Gastrocnemius medialis (tissue), 4 donors: ENCODE results near the gene DRC3. TPM values are rescaled to one million over a fixed set of nuclear protein-coding genes. Genes with fewer than 3 reads are reported as not detected.

Experiments
- ATAC-seq, 2 donors: fragments of 150-250 bp; one replicate each; pipeline ENCODE4 v1.9.1; 2016
- DNase-seq, 2 donors: peaks; one replicate each; pipeline ENCODE4 v3.0.0-alpha.2; 2019
- H3K27ac ChIP-seq, 4 donors: fragments of 200-600 bp; sonication (generic); 1 replicate in 1 of 4; 2 replicates in 3 of 4; pipeline ENCODE4 v1.5.1; 2016 to 2018; ENCODE audit warnings: mild to moderate bottlenecking in 2 of 4, moderate library complexity in 1 of 4
- H3K27me3 ChIP-seq, 3 donors: fragments of 200-600 bp; sonication (generic) in 2 of 3; 1 replicate in 1 of 3; 2 replicates in 2 of 3; pipeline versions ENCODE4 v1.5.1 to v1.6.0; 2016 to 2019; ENCODE audit warnings: mild to moderate bottlenecking in 1 of 3, moderate library complexity in 1 of 3
- H3K36me3 ChIP-seq, 2 donors: fragments of 200-600 bp; sonication (generic) in 1 of 2; one replicate each; pipeline ENCODE4 v1.5.1; 2017 to 2018
- H3K4me1 ChIP-seq, 2 donors: fragments of 200-600 bp; sonication (generic) in 1 of 2; one replicate each; pipeline ENCODE4 v1.5.1; 2016 to 2017; ENCODE audit warnings: mild to moderate bottlenecking in 2 of 2
- H3K4me3 ChIP-seq, 4 donors: fragments of 200-600 bp; sonication (generic) in 3 of 4; 1 replicate in 1 of 4; 2 replicates in 3 of 4; pipeline ENCODE4 v1.5.1; 2016 to 2019; ENCODE audit warnings: mild to moderate bottlenecking in 2 of 4
- H3K9me3 ChIP-seq, 3 donors: fragments of 200-600 bp; sonication (generic) in 2 of 3; 1 replicate in 1 of 3; 2 replicates in 2 of 3; pipeline ENCODE4 v1.5.1; 2016 to 2019
- POLR2A ChIP-seq, 2 donors: fragments of 450-650 bp; IDR thresholded peaks; one replicate each; pipeline ENCODE4 v1.6.1; 2017; ENCODE audit warnings: antibody characterized with exemption in 2 of 2, mild to moderate bottlenecking in 2 of 2, moderate library complexity in 2 of 2
- in situ Hi-C, 4 donors: fragments of 200-750 bp; cut with MboI; loops; one replicate each; pipeline versions ENCODE4 v1.15.0 to v1.8.0; 2017; ENCODE audit warnings: low sequenced_read_pairs in 4 of 4
- intact Hi-C: fragments of 100-400 bp; cut with DNase I; formaldehyde crosslinking; loops from one replicate; pipeline ENCODE4 v1.15.1; 2023; ENCODE audit warnings: low total_unique reads
- total RNA-seq, 4 donors: library from RNA; depleted of rRNA; stranded (reverse); fragments of >200 nt; gene quantifications; one replicate each; pipeline versions ENCODE4 v1.1.0 to v1.2.3, GENCODE V29; 2016
- TF ChIP-seq, protein P1 (sequence below), 5 experiments: fragments of 450-650 bp in 3 of 5; fragments of 200-600 bp in 2 of 5; sonication (generic) in 2 of 5; IDR thresholded peaks in 4 of 5; conservative IDR thresholded peaks in 1 of 5; 1 replicate in 4 of 5; 2 replicates in 1 of 5; pipeline ENCODE4 v1.5.1; 2016 to 2019; ENCODE audit warnings: antibody characterized with exemption in 5 of 5, mild to moderate bottlenecking in 3 of 5, moderate library complexity in 3 of 5

DRC3 gene
- total RNA-seq, 4 donors from 2014 or later: 0.05 to 0.81 (median 0.28) TPM

DNA sequence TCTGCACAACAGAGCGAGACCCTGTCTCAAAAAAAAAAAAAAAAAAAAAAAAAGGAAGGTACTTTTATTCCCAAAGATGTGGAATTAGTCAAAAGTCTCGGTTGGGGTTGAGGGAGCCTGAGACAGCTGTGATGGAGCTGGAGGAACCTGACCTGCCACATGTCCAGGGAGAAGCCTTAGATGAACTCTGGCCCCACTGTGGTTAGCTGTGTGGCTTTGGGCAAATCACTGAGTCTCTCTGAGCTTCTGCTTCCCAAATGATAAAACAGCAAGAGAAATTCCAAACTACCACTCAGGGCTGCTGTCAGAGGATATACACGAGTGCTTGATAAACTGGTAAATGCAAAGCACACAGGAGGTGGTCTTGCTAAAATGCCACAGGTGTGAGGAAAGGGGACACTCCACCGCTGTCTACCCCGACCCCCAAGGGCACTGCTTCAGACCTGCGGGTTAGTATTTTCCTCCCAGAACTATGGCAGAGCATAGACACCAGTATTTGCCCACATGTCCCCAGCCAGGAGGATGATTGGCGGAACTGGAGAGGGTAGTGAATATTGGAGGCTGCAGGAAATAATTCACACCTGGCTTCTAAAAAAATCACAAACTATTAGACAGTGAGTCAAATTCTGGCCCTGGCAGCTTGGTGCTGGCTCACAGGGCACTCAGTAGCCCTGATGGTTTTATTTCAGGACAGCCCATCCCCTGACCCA is 14.7 kb downstream of the DRC3 start:
- Histone ChIP-seq H3K4me1 (no peaks in the 10 kb centered on the region), H3K36me3 (no peaks in the 10 kb centered on the region), H3K27me3 (no peaks in the 10 kb centered on the region), H3K4me3 (no peak overlapping the region), H3K27ac (no peak overlapping the region), H3K9me3 (no peaks in the 10 kb centered on the region)
- TF ChIP-seq POLR2A (IDR thresholded peaks at IDR 0.05): no peak
- TF ChIP-seq, protein P1, sequence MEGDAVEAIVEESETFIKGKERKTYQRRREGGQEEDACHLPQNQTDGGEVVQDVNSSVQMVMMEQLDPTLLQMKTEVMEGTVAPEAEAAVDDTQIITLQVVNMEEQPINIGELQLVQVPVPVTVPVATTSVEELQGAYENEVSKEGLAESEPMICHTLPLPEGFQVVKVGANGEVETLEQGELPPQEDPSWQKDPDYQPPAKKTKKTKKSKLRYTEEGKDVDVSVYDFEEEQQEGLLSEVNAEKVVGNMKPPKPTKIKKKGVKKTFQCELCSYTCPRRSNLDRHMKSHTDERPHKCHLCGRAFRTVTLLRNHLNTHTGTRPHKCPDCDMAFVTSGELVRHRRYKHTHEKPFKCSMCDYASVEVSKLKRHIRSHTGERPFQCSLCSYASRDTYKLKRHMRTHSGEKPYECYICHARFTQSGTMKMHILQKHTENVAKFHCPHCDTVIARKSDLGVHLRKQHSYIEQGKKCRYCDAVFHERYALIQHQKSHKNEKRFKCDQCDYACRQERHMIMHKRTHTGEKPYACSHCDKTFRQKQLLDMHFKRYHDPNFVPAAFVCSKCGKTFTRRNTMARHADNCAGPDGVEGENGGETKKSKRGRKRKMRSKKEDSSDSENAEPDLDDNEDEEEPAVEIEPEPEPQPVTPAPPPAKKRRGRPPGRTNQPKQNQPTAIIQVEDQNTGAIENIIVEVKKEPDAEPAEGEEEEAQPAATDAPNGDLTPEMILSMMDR (IDR thresholded peaks at IDR 0.05 in 4 of 5, conservative IDR thresholded peaks at IDR 0.05 in 1 of 5): no peak
- intact Hi-C loops (no loop called here), in situ Hi-C loops (loop anchor here in 1 of 4 donors (10.0 kb wide), 1 partner anchor 63 kb away; no protein-coding TSS in a partner anchor)
- no peak for ATAC-seq
- no peak for DNase-seq

DNA sequence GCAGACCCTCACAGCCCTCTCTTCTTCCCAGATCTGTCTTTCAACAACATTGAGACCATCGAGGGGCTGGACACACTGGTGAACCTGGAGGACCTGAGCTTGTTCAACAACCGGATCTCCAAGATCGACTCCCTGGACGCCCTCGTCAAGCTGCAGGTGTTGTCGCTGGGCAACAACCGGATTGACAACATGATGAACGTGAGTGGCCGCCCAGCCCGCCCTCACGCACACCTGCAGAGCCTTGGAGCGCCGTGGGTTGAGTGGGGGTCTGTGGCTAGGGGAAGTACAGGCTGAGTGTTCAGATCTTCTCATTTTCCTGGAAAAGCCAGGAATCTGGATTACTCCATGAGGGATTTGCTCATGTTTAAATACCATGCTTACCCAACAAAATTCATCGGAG is 15.2 kb downstream of the DRC3 start:
- Histone ChIP-seq H3K4me3 (no peak overlapping the region), H3K4me1 (no peaks in the 10 kb centered on the region), H3K27ac (no peak overlapping the region), H3K36me3 (no peaks in the 10 kb centered on the region), H3K27me3 (no peaks in the 10 kb centered on the region), H3K9me3 (no peaks in the 10 kb centered on the region)
- DNase-seq (no peak), ATAC-seq (no peak)
- TF ChIP-seq, protein P1 (IDR thresholded peaks at IDR 0.05 in 4 of 5, conservative IDR thresholded peaks at IDR 0.05 in 1 of 5): no peak
- no peak for TF ChIP-seq POLR2A (IDR thresholded peaks at IDR 0.05)
- intact Hi-C loops: no loop called here
- in situ Hi-C loops: loop anchor here in 1 of 4 donors (10.0 kb wide), 1 partner anchor 63 kb away; no protein-coding TSS in a partner anchor

DNA sequence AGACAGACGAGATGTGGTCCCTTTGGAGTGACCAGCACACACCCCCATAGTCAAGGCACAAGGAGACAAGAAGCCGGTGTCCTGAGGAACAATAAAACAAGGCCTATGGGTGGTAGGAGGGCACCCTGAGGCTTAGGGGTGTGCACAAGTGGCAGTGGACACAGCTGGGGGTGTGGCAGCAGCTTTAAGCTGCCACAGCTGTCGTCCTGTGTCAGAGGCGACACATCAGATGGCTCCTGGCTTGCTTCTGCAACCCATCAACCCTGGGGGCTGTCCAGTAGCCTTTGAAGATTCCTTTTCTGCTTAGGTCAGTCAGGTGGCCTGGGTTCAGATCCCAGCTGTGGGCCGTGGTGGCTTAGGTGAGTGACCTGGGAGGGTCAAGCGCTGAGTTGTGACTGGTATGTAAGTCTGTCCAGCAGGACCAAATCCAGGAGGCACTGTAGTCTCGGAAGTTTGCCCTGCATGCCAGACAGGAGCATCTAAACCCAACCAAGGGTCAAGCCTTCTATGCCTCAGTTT is 15.8 kb downstream of the DRC3 start:
- Histone ChIP-seq H3K4me3 (no peak overlapping the region), H3K4me1 (no peaks in the 10 kb centered on the region), H3K27ac (no peak overlapping the region), H3K36me3 (no peaks in the 10 kb centered on the region), H3K9me3 (no peaks in the 10 kb centered on the region), H3K27me3 (no peaks in the 10 kb centered on the region)
- intact Hi-C loops (no loop called here), in situ Hi-C loops (loop anchor here in 1 of 4 donors (10.0 kb wide), 1 partner anchor 64 kb away; no protein-coding TSS in a partner anchor)
- no peak for DNase-seq
- no peak for TF ChIP-seq POLR2A (IDR thresholded peaks at IDR 0.05)
- TF ChIP-seq, protein P1 (IDR thresholded peaks at IDR 0.05 in 4 of 5, conservative IDR thresholded peaks at IDR 0.05 in 1 of 5): no peak
- ATAC-seq: no peak

GRCh38 chr17:17989081-17989480 is 16.4 kb downstream of the DRC3 start:
- DNase-seq: no peak
- Histone ChIP-seq H3K9me3 (no peaks in the 10 kb centered on the region), H3K36me3 (no peaks in the 10 kb centered on the region), H3K4me1 (no peaks in the 10 kb centered on the region), H3K4me3 (no peak overlapping the region), H3K27ac (no peak overlapping the region), H3K27me3 (no peaks in the 10 kb centered on the region)
- ATAC-seq: no peak
- in situ Hi-C loops (loop anchor here in 1 of 4 donors (10.0 kb wide), 1 partner anchor 64 kb away; no protein-coding TSS in a partner anchor), intact Hi-C loops (no loop called here)
- TF ChIP-seq POLR2A (IDR thresholded peaks at IDR 0.05): no peak
- TF ChIP-seq, protein P1 (IDR thresholded peaks at IDR 0.05 in 4 of 5, conservative IDR thresholded peaks at IDR 0.05 in 1 of 5): no peak
